H9 (cell line): Measurements from ENCODE around the gene OAF. TPM values are rescaled to one million over a fixed set of nuclear protein-coding genes. Genes with fewer than 3 reads are reported as not detected.

Experiments used
- DNase-seq: peaks from one replicate; pipeline ENCODE4 v3.0.0-alpha.2; 2017
- H2AFZ ChIP-seq: one replicate; pipeline ENCODE4 v1.6.1; 2013; ENCODE audit warnings: mild to moderate bottlenecking, low read length, control low read depth, moderate library complexity
- H2AK5ac ChIP-seq: 2 replicates; pipeline ENCODE4 v1.6.1; 2013; ENCODE audit warnings: low read length, control low read depth, mixed read lengths; ENCODE audit not compliant: insufficient read length
- H2BK120ac ChIP-seq: one replicate; pipeline ENCODE4 v1.6.1; 2013; ENCODE audit warnings: low read depth, mild to moderate bottlenecking, low read length, control low read depth, inconsistent platforms; ENCODE audit not compliant: poor library complexity, severe bottlenecking
- H2BK12ac ChIP-seq: 2 replicates; pipeline ENCODE4 v1.6.1; 2013; ENCODE audit warnings: low read length, control low read depth, mixed read lengths, low read depth; ENCODE audit not compliant: insufficient read length
- H2BK15ac ChIP-seq: 2 replicates; pipeline ENCODE4 v1.6.1; 2013; ENCODE audit warnings: low read depth, low read length, control low read depth
- H2BK20ac ChIP-seq: one replicate; pipeline ENCODE4 v1.6.1; 2013; ENCODE audit warnings: low read depth, mild to moderate bottlenecking, low read length, control low read depth, inconsistent platforms; ENCODE audit not compliant: poor library complexity, severe bottlenecking
- H2BK5ac ChIP-seq: 2 replicates; pipeline ENCODE4 v1.6.1; 2013; ENCODE audit warnings: low read length, control low read depth, mixed read lengths; ENCODE audit not compliant: insufficient read length
- H3K14ac ChIP-seq: 2 replicates; pipeline ENCODE4 v1.6.1; 2013; ENCODE audit warnings: low read length, control low read depth; ENCODE audit not compliant: insufficient read depth
- H3K18ac ChIP-seq: 2 replicates; pipeline ENCODE4 v1.6.1; 2013; ENCODE audit warnings: low read depth, mild to moderate bottlenecking, mixed read lengths, low read length, control low read depth; ENCODE audit not compliant: insufficient read length
- H3K23ac ChIP-seq: 2 replicates; pipeline ENCODE4 v1.6.1; 2013; ENCODE audit warnings: low read length, control low read depth, mixed read lengths, low read depth; ENCODE audit not compliant: insufficient read length
- H3K23me2 ChIP-seq: 2 replicates; pipeline ENCODE4 v1.6.1; 2013; ENCODE audit warnings: low read depth, mild to moderate bottlenecking, mixed read lengths, low read length, control low read depth; ENCODE audit not compliant: insufficient read length, poor library complexity, severe bottlenecking
- H3K27ac ChIP-seq: 2 replicates; pipeline ENCODE4 v1.5.1; 2013; ENCODE audit warnings: low read length, control low read depth, mixed read lengths, low read depth; ENCODE audit not compliant: insufficient read length
- H3K27me3 ChIP-seq: 2 replicates; pipeline ENCODE4 v1.6.1; 2013; ENCODE audit warnings: low read length, control low read depth, inconsistent platforms; ENCODE audit not compliant: insufficient read depth
- H3K4ac ChIP-seq: 2 replicates; pipeline ENCODE4 v1.6.1; 2013; ENCODE audit warnings: low read depth, mild to moderate bottlenecking, control low read depth, inconsistent platforms, low read length, moderate library complexity
- H3K4me1 ChIP-seq: 2 replicates; pipeline ENCODE4 v1.6.1; 2013; ENCODE audit warnings: low read length, control low read depth, inconsistent platforms; ENCODE audit not compliant: insufficient read depth
- H3K4me2 ChIP-seq: 2 replicates; pipeline ENCODE4 v1.6.1; 2013; ENCODE audit warnings: low read length, control low read depth, mixed read lengths; ENCODE audit not compliant: insufficient read length, insufficient read depth
- H3K56ac ChIP-seq: 2 replicates; pipeline ENCODE4 v1.6.1; 2013; ENCODE audit warnings: low read depth, mild to moderate bottlenecking, mixed read lengths, low read length, control low read depth; ENCODE audit not compliant: insufficient read length
- H3K79me1 ChIP-seq: 2 replicates; pipeline ENCODE4 v1.6.1; 2013; ENCODE audit warnings: low read depth, mild to moderate bottlenecking, moderate library complexity, low read length, control low read depth, inconsistent platforms; ENCODE audit not compliant: insufficient read depth, poor library complexity, severe bottlenecking
- H3K79me2 ChIP-seq: 2 replicates; pipeline ENCODE4 v1.6.1; 2013; ENCODE audit warnings: low read length, control low read depth, inconsistent platforms; ENCODE audit not compliant: insufficient read depth
- H3K9ac ChIP-seq: 2 replicates; pipeline ENCODE4 v1.6.1; 2013; ENCODE audit warnings: low read length, control low read depth, mixed read lengths; ENCODE audit not compliant: insufficient read length; ENCODE audit errors: extremely low read depth
- H3K9me3 ChIP-seq: one replicate; pipeline ENCODE4 v1.6.1; 2013; ENCODE audit warnings: low read depth, low read length, inconsistent platforms; ENCODE audit not compliant: control insufficient read depth
- H3T11ph ChIP-seq: one replicate; pipeline ENCODE4 v1.6.1; 2013; ENCODE audit warnings: mild to moderate bottlenecking, low read length, control low read depth, inconsistent platforms
- H4K20me1 ChIP-seq: one replicate; pipeline ENCODE4 v1.6.1; 2013; ENCODE audit not compliant: control insufficient read depth, insufficient read length, insufficient read depth
- H4K5ac ChIP-seq: 2 replicates; pipeline ENCODE4 v1.6.1; 2013; ENCODE audit warnings: low read depth, mild to moderate bottlenecking, mixed read lengths, low read length, control low read depth; ENCODE audit not compliant: insufficient read length
- H4K8ac ChIP-seq: replicated peaks from 2 replicates; pipeline ENCODE4 v1.6.1; 2013; ENCODE audit warnings: low read length, control low read depth, mixed read lengths, low read depth; ENCODE audit not compliant: insufficient read length
- H4K91ac ChIP-seq: 2 replicates; pipeline ENCODE4 v1.6.1; 2013; ENCODE audit warnings: low read depth, mild to moderate bottlenecking, moderate library complexity, mixed read lengths, low read length, control low read depth; ENCODE audit not compliant: insufficient read length
- H3K27ac Mint-ChIP-seq, 3 experiments: 2 replicates in 2 of 3; 3 replicates in 1 of 3; pipeline ENCODE4 v1.8.0; 2020 to 2021; ENCODE audit warnings: mixed read lengths in 3 of 3, mild to moderate bottlenecking in 1 of 3, moderate library complexity in 1 of 3
- H3K27me3 Mint-ChIP-seq: 2 replicates; pipeline ENCODE4 v1.8.0; 2021; ENCODE audit warnings: low read depth, mild to moderate bottlenecking, moderate library complexity, mixed read lengths
- H3K36me3 Mint-ChIP-seq, 3 experiments: 2 replicates in 2 of 3; 3 replicates in 1 of 3; pipeline ENCODE4 v1.8.0; 2020 to 2021; ENCODE audit warnings: low read depth in 3 of 3, mixed read lengths in 3 of 3; ENCODE audit not compliant: insufficient read depth in 1 of 3
- H3K4me1 Mint-ChIP-seq, 2 experiments: 2 replicates each; pipeline ENCODE4 v1.8.0; 2020; ENCODE audit warnings: mixed read lengths in 2 of 2
- H3K4me3 Mint-ChIP-seq, 2 experiments: 2 replicates in 1 of 2; 3 replicates in 1 of 2; pipeline ENCODE4 v1.8.0; 2020 to 2021; ENCODE audit warnings: mild to moderate bottlenecking in 2 of 2, mixed read lengths in 2 of 2, moderate library complexity in 1 of 2
- H3K9me3 Mint-ChIP-seq, 2 experiments: 2 replicates in 1 of 2; 3 replicates in 1 of 2; pipeline ENCODE4 v1.8.0; 2020; ENCODE audit warnings: mild to moderate bottlenecking in 2 of 2, mixed read lengths in 2 of 2, moderate library complexity in 1 of 2
- WGBS: extraction: QIAGEN DNeasy Blood & Tissue Kit; methylation state at CpG from one replicate; pipeline ENCODE4 v1.1.7; 2013; ENCODE audit warnings: missing lambda C conversion rate, low lambda C conversion rate, mixed read lengths; ENCODE audit not compliant: insufficient read length; ENCODE audit errors: extremely low coverage; 5-methylcytosine and 5-hydroxymethylcytosine counted together
- total RNA-seq: library from RNA; stranded (reverse); gene quantifications from 2 replicates; pipeline ENCODE4 v1.2.1, GENCODE V29; 2021
- TF ChIP-seq, protein P1 (sequence below): fragments of 200-600 bp; sonication (generic); conservative IDR thresholded peaks from 3 replicates; pipeline ENCODE4 v1.8.0; 2021; ENCODE audit warnings: antibody characterized with exemption, mild to moderate bottlenecking

Gene OAF
- total RNA-seq, 1 experiment from 2014 or later, result 1.1 TPM

DNA sequence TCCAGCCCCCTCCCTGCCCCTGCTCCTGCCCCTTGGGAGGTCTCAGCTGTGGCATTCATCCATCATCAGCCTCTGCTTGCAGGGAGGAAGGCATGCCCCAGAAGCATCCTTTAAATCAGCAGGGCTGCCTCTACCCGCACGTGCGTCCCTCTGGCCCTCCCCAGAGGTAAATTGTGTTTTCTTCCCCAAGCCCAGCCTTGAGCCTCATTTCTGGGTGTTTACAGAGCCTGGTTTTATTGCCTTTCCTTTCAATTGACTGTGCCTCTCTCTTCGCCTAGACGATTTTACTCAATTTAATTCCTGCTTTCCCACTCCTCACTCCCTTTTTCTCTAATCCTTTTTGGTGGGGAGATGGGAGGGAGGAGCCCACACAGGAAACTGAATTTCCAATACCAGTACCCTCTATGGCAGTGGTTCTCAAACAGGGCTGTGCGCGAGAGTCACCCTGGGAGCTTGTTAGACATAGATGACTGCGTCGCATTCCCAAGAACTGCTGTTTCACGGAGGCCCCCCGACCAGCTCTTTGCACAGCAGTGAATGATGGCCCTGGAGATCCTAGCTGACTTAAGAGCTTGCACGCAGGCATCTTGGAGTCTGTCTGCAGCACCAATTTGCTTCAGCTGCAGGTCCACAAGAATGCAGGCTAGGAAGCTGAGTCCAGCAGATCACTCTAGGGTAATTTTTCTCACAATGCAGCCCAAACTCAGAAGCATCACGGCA is 15.1 kb upstream of the OAF start:
- Histone ChIP-seq H3K18ac (no peak overlapping the region), H3K23me2 (no peaks in the 10 kb centered on the region), H3K27ac (no peak overlapping the region), H2BK120ac (no peak overlapping the region), H3K4me1 (peaks cover 2% of the 10 kb centered on the region; the same call in 1 of the 2 replicates), H2BK15ac (no peak overlapping the region), H4K8ac (no peak overlapping the region), H3K23ac (no peak overlapping the region), H3K9ac (no peak overlapping the region), H2BK20ac (no peak overlapping the region), H3K4ac (no peak overlapping the region), H3K14ac (no peak overlapping the region), H2BK5ac (no peak overlapping the region), H2AFZ (no peak overlapping the region), H3K9me3 (no peaks in the 10 kb centered on the region), H3K79me2 (no peaks in the 10 kb centered on the region), H2BK12ac (no peak overlapping the region), H4K5ac (no peak overlapping the region), H2AK5ac (no peak overlapping the region), H4K91ac (no peak overlapping the region), H3K79me1 (no peaks in the 10 kb centered on the region), H3K4me2 (no peak overlapping the region), H4K20me1 (no peaks in the 10 kb centered on the region), H3K56ac (no peak overlapping the region), H3K27me3 (peaks cover 18% of the 10 kb centered on the region; the same call in 1 of the 2 replicates), H3T11ph (no peak overlapping the region)
- Mint-ChIP-seq H3K9me3 (peaks cover 0 to 3% of the 10 kb centered on the region in 2 experiments; a peak in 1 of 5 replicates), H3K27ac (no peak overlapping the region), H3K27me3 (peaks cover 93% of the 10 kb centered on the region), H3K36me3 (no peaks in the 10 kb centered on the region), H3K4me3 (no peak overlapping the region), H3K4me1 (peaks cover 37 to 65% of the 10 kb centered on the region in 2 experiments)
- no peak for DNase-seq
- WGBS, result no CpG with 5 or more reads among the region's 13 CpGs
- TF ChIP-seq, protein P1, sequence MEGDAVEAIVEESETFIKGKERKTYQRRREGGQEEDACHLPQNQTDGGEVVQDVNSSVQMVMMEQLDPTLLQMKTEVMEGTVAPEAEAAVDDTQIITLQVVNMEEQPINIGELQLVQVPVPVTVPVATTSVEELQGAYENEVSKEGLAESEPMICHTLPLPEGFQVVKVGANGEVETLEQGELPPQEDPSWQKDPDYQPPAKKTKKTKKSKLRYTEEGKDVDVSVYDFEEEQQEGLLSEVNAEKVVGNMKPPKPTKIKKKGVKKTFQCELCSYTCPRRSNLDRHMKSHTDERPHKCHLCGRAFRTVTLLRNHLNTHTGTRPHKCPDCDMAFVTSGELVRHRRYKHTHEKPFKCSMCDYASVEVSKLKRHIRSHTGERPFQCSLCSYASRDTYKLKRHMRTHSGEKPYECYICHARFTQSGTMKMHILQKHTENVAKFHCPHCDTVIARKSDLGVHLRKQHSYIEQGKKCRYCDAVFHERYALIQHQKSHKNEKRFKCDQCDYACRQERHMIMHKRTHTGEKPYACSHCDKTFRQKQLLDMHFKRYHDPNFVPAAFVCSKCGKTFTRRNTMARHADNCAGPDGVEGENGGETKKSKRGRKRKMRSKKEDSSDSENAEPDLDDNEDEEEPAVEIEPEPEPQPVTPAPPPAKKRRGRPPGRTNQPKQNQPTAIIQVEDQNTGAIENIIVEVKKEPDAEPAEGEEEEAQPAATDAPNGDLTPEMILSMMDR, result no peak
